Stimulated activated CD8-positive, alpha-beta memory T cell treated with anti-CD3 and anti-CD28 coated beads, Interleukin-15, amount 100 ng/mL, for 48 hours (primary cell): ENCODE measurements around the gene MIA2.
"Not testable (repeated sequence)": the region's sequence is repeated elsewhere in the genome, so short reads cannot be mapped to it uniquely, and the experiment has no call there.

Experiments
- DNase-seq, 2 donors: peaks; one replicate each; pipeline ENCODE4 v3.0.0-alpha.2; 2020; ENCODE audit warnings: low read depth in 2 of 2

The MIA2 gene

GRCh38 chr14:39267608-39268005 lies 33.9 kb downstream of the MIA2 start:
- DNase-seq = no peak

- DNase-seq = no peak
These were observed 34.7 kb downstream of the MIA2 start for GRCh38 chr14:39268393-39268792.

GRCh38 chr14:39272918-39273317 lies 39.2 kb downstream of the MIA2 start:
- no peak for DNase-seq

GRCh38 chr14:39275395-39275794 lies 41.7 kb downstream of the MIA2 start:
- DNase-seq = no peak

GRCh38 chr14:39276005-39276404 lies 42.3 kb downstream of the MIA2 start:
- DNase-seq = no peak

- no peak for DNase-seq
These were observed 42.9 kb downstream of the MIA2 start for GRCh38 chr14:39276579-39277114.

GRCh38 chr14:39279515-39279914 lies 45.8 kb downstream of the MIA2 start:
- DNase-seq = no peak

GRCh38 chr14:39280678-39281077 lies 47.0 kb downstream of the MIA2 start:
- not testable (repeated sequence) for DNase-seq

- DNase-seq = no peak
These were observed 55.8 kb downstream of the MIA2 start for GRCh38 chr14:39289523-39289922.

GRCh38 chr14:39291701-39292100 lies 58.0 kb downstream of the MIA2 start:
- DNase-seq = no peak

GRCh38 chr14:39293629-39294028 lies 59.9 kb downstream of the MIA2 start:
- DNase-seq = no peak

GRCh38 chr14:39300389-39300788 lies 66.7 kb downstream of the MIA2 start:
- DNase-seq = not testable (repeated sequence)

GRCh38 chr14:39302124-39302810 lies 68.6 kb downstream of the MIA2 start:
- no peak for DNase-seq

- DNase-seq = no peak
These were observed 69.4 kb downstream of the MIA2 start for GRCh38 chr14:39303115-39303514.

GRCh38 chr14:39307815-39308214 lies 74.1 kb downstream of the MIA2 start:
- DNase-seq = no peak

- no peak for DNase-seq
These were observed 76.3 kb downstream of the MIA2 start for GRCh38 chr14:39310051-39310450.

- DNase-seq = no peak
These were observed 82.2 kb downstream of the MIA2 start for GRCh38 chr14:39315859-39316444.

- DNase-seq = no peak
These were observed 83.3 kb downstream of the MIA2 start for GRCh38 chr14:39316830-39317553.

- no peak for DNase-seq
These were observed 84.9 kb downstream of the MIA2 start for GRCh38 chr14:39318574-39318973.

GRCh38 chr14:39319381-39319780 lies 85.7 kb downstream of the MIA2 start:
- DNase-seq = no peak

- DNase-seq = no peak
These were observed 86.6 kb downstream of the MIA2 start for GRCh38 chr14:39320318-39320717.

- no peak for DNase-seq
These were observed 89.1 kb downstream of the MIA2 start for GRCh38 chr14:39322807-39323206.

- DNase-seq = no peak
These were observed 90.4 kb downstream of the MIA2 start for GRCh38 chr14:39324097-39324496.
